Breast epithelium (tissue), 3 donors: Measurements from ENCODE around the gene GPR22.

Experiments
- CTCF ChIP-seq, 3 donors: fragments of 450-650 bp; IDR thresholded peaks; one replicate each; pipeline ENCODE4 v1.5.1; 2016 to 2017; ENCODE audit warnings: antibody characterized with exemption in 3 of 3, mild to moderate bottlenecking in 3 of 3, moderate library complexity in 3 of 3
- POLR2A ChIP-seq: fragments of 450-650 bp; IDR thresholded peaks from one replicate; pipeline ENCODE4 v1.6.1; 2016; ENCODE audit warnings: antibody characterized with exemption, mild to moderate bottlenecking, moderate library complexity
- POLR2AphosphoS5 ChIP-seq, 3 donors: sonication (generic); formaldehyde crosslinking; IDR thresholded peaks; one replicate each; pipeline ENCODE4 v1.6.1; 2017; ENCODE audit warnings: antibody characterized with exemption in 3 of 3

- TF ChIP-seq CTCF (IDR thresholded peaks at IDR 0.05) (no peak), POLR2A (no peak), POLR2AphosphoS5 (IDR thresholded peaks at IDR 0.05) (no peak)
These were observed 35.5 kb downstream of the GPR22 start for GRCh38 chr7:107505362-107505761.
